HL-60 (cell line): ENCODE data around the gene CDKL4.

ENCODE experiments used
- DNase-seq, 2 experiments: peaks; one replicate each; pipeline ENCODE4 v3.0.0-alpha.2; 2010 to 2020; ENCODE audit warnings: low read depth in 1 of 2, low spot score in 1 of 2
- H3K27ac ChIP-seq: fragments of 250-450 bp; sonication (Bioruptor Pico); replicated peaks from 2 replicates; pipeline ENCODE4 v1.5.1; 2020; ENCODE audit warnings: mild to moderate bottlenecking, moderate library complexity
- H3K27me3 ChIP-seq: fragments of 250-450 bp; sonication (Bioruptor Pico); 2 replicates; pipeline ENCODE4 v1.5.1; 2021; ENCODE audit warnings: mild to moderate bottlenecking, moderate library complexity; ENCODE audit not compliant: insufficient read depth, poor library complexity, severe bottlenecking
- H3K4me3 ChIP-seq: replicated peaks from 2 replicates; pipeline ENCODE4 v1.5.1; 2011; ENCODE audit warnings: mild to moderate bottlenecking, control low read depth, low read length; ENCODE audit not compliant: insufficient read depth
- GABPA ChIP-seq: IDR thresholded peaks from 2 replicates; pipeline ENCODE4 v1.6.1; 2012; ENCODE audit warnings: low read depth
- POLR2AphosphoS5 ChIP-seq: IDR thresholded peaks from 2 replicates; pipeline ENCODE4 v1.6.1; 2012; ENCODE audit warnings: low read depth
- REST ChIP-seq: IDR thresholded peaks from 2 replicates; pipeline ENCODE4 v1.6.1; 2012; ENCODE audit warnings: low read depth; ENCODE audit not compliant: insufficient replicate concordance
- SPI1 ChIP-seq: IDR thresholded peaks from 2 replicates; pipeline ENCODE4 v1.6.1; 2012; ENCODE audit warnings: low read depth, mild to moderate bottlenecking, borderline replicate concordance
- long read RNA-seq: library from polyadenylated mRNA; unstranded; transcript quantifications from one replicate; pipeline ENCODE4 v2.0.0, GENCODE V29; 2020
- TF ChIP-seq, protein P1 (sequence below): IDR thresholded peaks from one replicate; pipeline ENCODE4 v1.5.1; 2011; ENCODE audit warnings: low read length, control low read depth, inconsistent platforms; ENCODE audit not compliant: insufficient read depth

The CDKL4 gene
- long read RNA-seq, partial matches to known transcripts, result 3 of 8 reads
- long read RNA-seq, other reads (novel, unspliced or antisense), result 5 of 8 reads

GRCh38 chr2:39243469-39244123 is at the start of gene CDKL4:
Gene CDKL4 (minus strand): TSS chr2:39243970.
- Histone ChIP-seq H3K27ac (peak within 1 kb of the TSS; percentile 46), H3K4me3 (peak within 1 kb of the TSS; percentile 45), H3K27me3 (no peaks in the 10 kb centered on the region)
- DNase-seq, result peak; percentile 22 to 49
- TF ChIP-seq REST (no peak), SPI1 (no peak), GABPA (no peak), POLR2AphosphoS5 (no peak)
- TF ChIP-seq, protein P1, sequence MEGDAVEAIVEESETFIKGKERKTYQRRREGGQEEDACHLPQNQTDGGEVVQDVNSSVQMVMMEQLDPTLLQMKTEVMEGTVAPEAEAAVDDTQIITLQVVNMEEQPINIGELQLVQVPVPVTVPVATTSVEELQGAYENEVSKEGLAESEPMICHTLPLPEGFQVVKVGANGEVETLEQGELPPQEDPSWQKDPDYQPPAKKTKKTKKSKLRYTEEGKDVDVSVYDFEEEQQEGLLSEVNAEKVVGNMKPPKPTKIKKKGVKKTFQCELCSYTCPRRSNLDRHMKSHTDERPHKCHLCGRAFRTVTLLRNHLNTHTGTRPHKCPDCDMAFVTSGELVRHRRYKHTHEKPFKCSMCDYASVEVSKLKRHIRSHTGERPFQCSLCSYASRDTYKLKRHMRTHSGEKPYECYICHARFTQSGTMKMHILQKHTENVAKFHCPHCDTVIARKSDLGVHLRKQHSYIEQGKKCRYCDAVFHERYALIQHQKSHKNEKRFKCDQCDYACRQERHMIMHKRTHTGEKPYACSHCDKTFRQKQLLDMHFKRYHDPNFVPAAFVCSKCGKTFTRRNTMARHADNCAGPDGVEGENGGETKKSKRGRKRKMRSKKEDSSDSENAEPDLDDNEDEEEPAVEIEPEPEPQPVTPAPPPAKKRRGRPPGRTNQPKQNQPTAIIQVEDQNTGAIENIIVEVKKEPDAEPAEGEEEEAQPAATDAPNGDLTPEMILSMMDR, result no peak

DNA sequence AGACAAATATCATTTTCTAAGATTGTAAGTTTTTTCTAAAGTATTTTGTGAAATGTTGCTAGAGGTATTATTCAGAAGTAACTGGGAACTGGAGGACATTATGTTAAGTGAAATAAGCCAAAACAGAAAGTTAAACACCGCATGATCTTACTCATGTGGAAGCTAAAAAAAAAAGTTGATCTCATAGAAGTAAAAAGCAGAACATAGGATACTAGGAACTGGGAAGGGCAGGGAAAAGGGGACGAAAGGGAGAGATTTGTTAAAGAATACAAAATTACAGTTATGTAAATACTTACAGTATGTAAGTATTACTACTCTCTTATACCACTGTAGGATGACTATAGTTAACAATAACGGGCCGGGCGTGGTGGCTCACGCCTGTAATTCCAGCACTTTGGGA is 46.7 kb upstream of the CDKL4 start:
- no peak overlapping the region for H3K4me3 ChIP-seq
- no peak for DNase-seq
- H3K27me3 ChIP-seq, result no peaks in the 10 kb centered on the region
- H3K27ac ChIP-seq, result no peak overlapping the region
- TF ChIP-seq SPI1 (no peak), REST (no peak), POLR2AphosphoS5 (no peak), GABPA (no peak)
- TF ChIP-seq, protein P1, result no peak

GRCh38 chr2:39289609-39290008 is 45.8 kb upstream of the CDKL4 start:
- DNase-seq, result no peak
- Histone ChIP-seq H3K27ac (no peak overlapping the region), H3K4me3 (no peak overlapping the region)

More at GRCh38 chr2:39289609-39290008, 45.8 kb upstream of the CDKL4 start:
- no peak for TF ChIP-seq GABPA
- no peak for TF ChIP-seq POLR2AphosphoS5
- TF ChIP-seq SPI1, result no peak
- TF ChIP-seq REST, result no peak
- TF ChIP-seq, protein P1, result no peak
- no peaks in the 10 kb centered on the region for H3K27me3 ChIP-seq
